DND-41 (cell line): ENCODE data around the gene GTPBP2.

ENCODE experiments used
- EZH2 ChIP-seq: IDR thresholded peaks from 3 replicates; pipeline ENCODE4 v1.6.1; 2012; ENCODE audit warnings: borderline replicate concordance, low read depth, mild to moderate bottlenecking, moderate library complexity, low read length, inconsistent platforms; ENCODE audit not compliant: severe bottlenecking
- TF ChIP-seq, protein P1 (sequence below): IDR thresholded peaks from 2 replicates; pipeline ENCODE4 v1.5.1; 2012; ENCODE audit warnings: borderline replicate concordance, low read length, moderate library complexity, mild to moderate bottlenecking; ENCODE audit not compliant: poor library complexity, severe bottlenecking; ENCODE audit errors: extremely low read depth

DNA sequence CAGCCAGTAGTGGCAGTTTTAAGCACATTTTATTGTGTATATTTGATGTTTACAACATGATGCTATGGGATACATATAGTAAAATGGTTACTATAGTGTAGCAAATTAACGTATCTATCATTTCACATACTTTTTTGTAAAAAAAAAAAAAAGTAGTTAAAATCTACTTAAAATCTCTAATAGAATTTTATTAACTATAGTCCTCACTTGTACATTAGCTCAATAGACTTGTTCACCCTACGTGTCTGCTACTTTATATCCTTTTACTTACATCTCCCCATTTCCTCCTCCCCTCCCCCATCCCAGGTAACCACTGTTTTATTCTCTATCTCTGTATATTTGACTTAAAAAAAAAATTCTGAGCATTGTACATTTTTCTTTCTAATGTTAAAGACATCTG, 23.0 kb downstream of the GTPBP2 start:
- TF ChIP-seq EZH2: no peak
- TF ChIP-seq, protein P1, sequence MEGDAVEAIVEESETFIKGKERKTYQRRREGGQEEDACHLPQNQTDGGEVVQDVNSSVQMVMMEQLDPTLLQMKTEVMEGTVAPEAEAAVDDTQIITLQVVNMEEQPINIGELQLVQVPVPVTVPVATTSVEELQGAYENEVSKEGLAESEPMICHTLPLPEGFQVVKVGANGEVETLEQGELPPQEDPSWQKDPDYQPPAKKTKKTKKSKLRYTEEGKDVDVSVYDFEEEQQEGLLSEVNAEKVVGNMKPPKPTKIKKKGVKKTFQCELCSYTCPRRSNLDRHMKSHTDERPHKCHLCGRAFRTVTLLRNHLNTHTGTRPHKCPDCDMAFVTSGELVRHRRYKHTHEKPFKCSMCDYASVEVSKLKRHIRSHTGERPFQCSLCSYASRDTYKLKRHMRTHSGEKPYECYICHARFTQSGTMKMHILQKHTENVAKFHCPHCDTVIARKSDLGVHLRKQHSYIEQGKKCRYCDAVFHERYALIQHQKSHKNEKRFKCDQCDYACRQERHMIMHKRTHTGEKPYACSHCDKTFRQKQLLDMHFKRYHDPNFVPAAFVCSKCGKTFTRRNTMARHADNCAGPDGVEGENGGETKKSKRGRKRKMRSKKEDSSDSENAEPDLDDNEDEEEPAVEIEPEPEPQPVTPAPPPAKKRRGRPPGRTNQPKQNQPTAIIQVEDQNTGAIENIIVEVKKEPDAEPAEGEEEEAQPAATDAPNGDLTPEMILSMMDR: no peak
